SK-N-SH treated with all-trans-retinoic acid at 6 μM for 48 hours (cell line): Measurements from ENCODE around the gene RAD54L.

ENCODE experiments used
- POU6F1 ChIP-seq: fragments of 250-450 bp; sonication (Bioruptor Pico); IDR thresholded peaks from 2 replicates; pipeline ENCODE4 v1.8.0; 2021; ENCODE audit warnings: low read depth, mild to moderate bottlenecking, moderate library complexity, borderline replicate concordance
- ZNF70 ChIP-seq: fragments of 450-650 bp; formaldehyde crosslinking; IDR thresholded peaks from 2 replicates; pipeline ENCODE4 v1.5.0; 2020; ENCODE audit warnings: mild to moderate bottlenecking, moderate library complexity
- ZNF8 ChIP-seq: fragments of 450-650 bp; formaldehyde crosslinking; IDR thresholded peaks from 2 replicates; pipeline ENCODE4 v1.5.0; 2020; ENCODE audit warnings: mild to moderate bottlenecking, moderate library complexity

DNA sequence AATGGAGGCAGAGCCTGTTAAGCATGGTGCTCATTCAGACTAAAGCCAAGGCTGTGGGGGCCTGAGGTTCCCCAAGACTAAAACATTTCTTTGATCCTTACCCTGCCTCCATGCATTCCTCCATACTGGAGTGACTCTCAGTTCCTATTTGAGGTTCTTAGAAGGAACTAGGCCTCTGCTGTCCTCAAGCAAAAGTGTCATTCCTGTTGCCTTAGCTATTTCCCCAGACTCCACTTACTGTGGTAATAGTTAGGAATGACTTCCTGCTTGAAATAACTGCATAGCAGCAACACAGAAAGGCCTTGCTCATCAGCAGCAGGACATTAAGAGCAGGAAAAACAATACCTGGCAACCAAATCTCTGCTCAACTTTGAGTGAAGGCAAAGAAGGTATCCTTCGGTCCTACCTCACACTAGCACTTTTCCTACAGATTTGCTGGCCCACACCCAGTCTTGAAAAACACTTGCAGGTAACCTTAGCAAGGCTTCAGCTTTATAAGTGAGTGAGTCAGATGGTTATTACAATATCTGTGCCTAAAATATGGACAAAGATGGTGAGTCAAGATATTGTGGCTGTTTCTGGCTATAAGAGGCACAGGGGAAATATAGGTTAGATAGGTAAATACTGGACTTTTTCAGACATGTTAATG lies 41.0 kb downstream of the RAD54L start:
- no peak for TF ChIP-seq POU6F1 (CRISPR knock-in tag)
- no peak for TF ChIP-seq ZNF8
- TF ChIP-seq ZNF70 (CRISPR knock-in tag), result no peak
